ENCODE measurements around the gene MALT1.

DNA sequence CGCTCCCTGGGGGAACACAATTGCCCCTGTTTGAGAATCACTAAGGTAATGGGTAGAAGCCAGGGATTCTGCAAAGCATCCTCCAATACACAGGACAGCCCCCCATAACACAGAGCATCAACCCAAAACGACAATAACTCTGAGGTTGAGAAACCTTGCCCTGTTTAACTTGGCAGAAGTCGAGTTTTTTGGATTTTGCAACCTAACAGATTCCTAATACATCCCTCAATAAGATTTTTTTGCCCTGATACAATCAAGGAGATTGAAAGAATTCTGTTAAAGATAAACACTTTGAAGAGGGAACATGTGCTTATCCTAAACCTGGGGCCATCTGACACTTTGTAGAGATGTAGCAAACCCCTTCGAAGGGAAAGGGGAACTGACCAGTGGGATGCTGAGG lies 100.9 kb downstream of the MALT1 start:
- TF ChIP-seq POLR2AphosphoS5 (IDR thresholded peaks at IDR 0.05; ENCODE audit: low read depth, low read length): no peak
- TF ChIP-seq POLR2A (IDR thresholded peaks at IDR 0.05; ENCODE audit: low read depth, low read length): no peak
- TF ChIP-seq SPI1 (IDR thresholded peaks at IDR 0.05; ENCODE audit: low read depth, low read length): no peak
- TF ChIP-seq TAF1 (IDR thresholded peaks at IDR 0.05; ENCODE audit: low read depth, low read length): no peak
- TF ChIP-seq POU2F2 (IDR thresholded peaks at IDR 0.05; ENCODE audit: low read depth, low read length): no peak
